Transverse colon (tissue), 4 donors: Measurements from ENCODE around the gene C1orf52.

Experiments used
- CTCF ChIP-seq, 5 experiments: fragments of 200-600 bp in 3 of 5; fragments of 450-650 bp in 2 of 5; sonication (generic) in 3 of 5; IDR thresholded peaks; 1 replicate in 2 of 5; 2 replicates in 3 of 5; pipeline ENCODE4 v1.5.1; 2016 to 2017; ENCODE audit warnings: antibody characterized with exemption in 5 of 5, inconsistent platforms in 3 of 5, mild to moderate bottlenecking in 2 of 5, moderate library complexity in 1 of 5
- EP300 ChIP-seq: sonication (generic); formaldehyde crosslinking; IDR thresholded peaks from one replicate; pipeline ENCODE4 v1.6.1; 2017; ENCODE audit warnings: antibody characterized with exemption, low read depth
- POLR2A ChIP-seq: fragments of 450-650 bp; IDR thresholded peaks from one replicate; pipeline ENCODE4 v1.6.1; 2016; ENCODE audit warnings: antibody characterized with exemption, mild to moderate bottlenecking, moderate library complexity
- POLR2AphosphoS5 ChIP-seq, 3 donors: sonication (generic); formaldehyde crosslinking; IDR thresholded peaks; one replicate each; pipeline ENCODE4 v1.6.1; 2016; ENCODE audit warnings: antibody characterized with exemption in 3 of 3

- TF ChIP-seq CTCF (IDR thresholded peaks at IDR 0.05) (no peak), POLR2A (no peak), POLR2AphosphoS5 (IDR thresholded peaks at IDR 0.05) (no peak), EP300 (no peak)
Observed at GRCh38 chr1:85267313-85267712, 7.9 kb upstream of the C1orf52 start.
